Measurements from ENCODE around the gene MRTFB.
A peak's percentile ranks its signal among the peaks of the same experiment; 100 is the strongest.
"Not testable (repeated sequence)": the region's sequence is repeated elsewhere in the genome, so short reads cannot be mapped to it uniquely, and the experiment has no call there.

MRTFB gene

GRCh38 chr16:14070877-14071575 is at the start of gene MRTFB:
MRTFB (plus strand) TSS chr16:14071319; CDS start chr16:14140607, 69,288 bp downstream.
- DNase-seq = peak; percentile 86 to 88

- not testable (repeated sequence) for DNase-seq
Measured at GRCh38 chr16:14023526-14023925, 47.6 kb upstream of the MRTFB start.

GRCh38 chr16:14024283-14024682 is 46.8 kb upstream of the MRTFB start:
- no peak for DNase-seq

- no peak for DNase-seq
Measured at GRCh38 chr16:14026572-14027285, 44.4 kb upstream of the MRTFB start.

- DNase-seq = no peak
Measured at GRCh38 chr16:14028202-14028601, 42.9 kb upstream of the MRTFB start.

GRCh38 chr16:14029658-14030057 is 41.5 kb upstream of the MRTFB start:
- no peak for DNase-seq

GRCh38 chr16:14035092-14035491 is 36.0 kb upstream of the MRTFB start:
- no peak for DNase-seq

GRCh38 chr16:14036889-14037288 is 34.2 kb upstream of the MRTFB start:
- no peak for DNase-seq

GRCh38 chr16:14037960-14038359 is 33.2 kb upstream of the MRTFB start:
- DNase-seq = no peak

- no peak for DNase-seq
Measured at GRCh38 chr16:14041164-14041563, 30.0 kb upstream of the MRTFB start.

GRCh38 chr16:14042706-14043105 is 28.4 kb upstream of the MRTFB start:
- DNase-seq = no peak

- DNase-seq = no peak
Measured at GRCh38 chr16:14043278-14043677, 27.8 kb upstream of the MRTFB start.

- DNase-seq = no peak
Measured at GRCh38 chr16:14043793-14044192, 27.3 kb upstream of the MRTFB start.

GRCh38 chr16:14047121-14047859 is 23.8 kb upstream of the MRTFB start:
- not testable (repeated sequence) for DNase-seq

GRCh38 chr16:14050291-14051027 is 20.7 kb upstream of the MRTFB start:
- no peak for DNase-seq

- no peak for DNase-seq
Measured at GRCh38 chr16:14051103-14051729, 19.9 kb upstream of the MRTFB start.

GRCh38 chr16:14056970-14057369 is 14.1 kb upstream of the MRTFB start:
- no peak for DNase-seq

GRCh38 chr16:14057878-14058382 is 13.2 kb upstream of the MRTFB start:
- no peak for DNase-seq

GRCh38 chr16:14061732-14062259 is 9.3 kb upstream of the MRTFB start:
- no peak for DNase-seq

- DNase-seq = no peak
Measured at GRCh38 chr16:14062261-14062660, 8.9 kb upstream of the MRTFB start.

- DNase-seq = no peak
Measured at GRCh38 chr16:14063618-14064581, 7.2 kb upstream of the MRTFB start.

Measured in activated T-cell treated with anti-CD3 and anti-CD28 coated beads, Interleukin-2, amount 50 U/mL, for 48 hours (primary cell).